Measurements from ENCODE around the gene GPATCH4. TPM values are rescaled to one million over a fixed set of nuclear protein-coding genes. Genes with fewer than 3 reads are reported as not detected.

GPATCH4 gene
- total RNA-seq, 1 experiment from 2014 or later, result 37.3 TPM

- Histone ChIP-seq H3K9me3 (ENCODE audit: low read length) (no peaks in the 10 kb centered on the region), H3K9ac (ENCODE audit: low read length) (no peak overlapping the region), H3K79me2 (ENCODE audit: low read length) (no peaks in the 10 kb centered on the region), H3K4me3 (ENCODE audit: low read length) (no peak overlapping the region), H3K4me1 (ENCODE audit: insufficient read depth, low read length) (no peaks in the 10 kb centered on the region), H3K4me2 (ENCODE audit: low read length) (no peak overlapping the region), H3K36me3 (ENCODE audit: low read depth, low read length) (no peaks in the 10 kb centered on the region), H2AFZ (ENCODE audit: low read length) (no peak overlapping the region), H3K9me2 (replicated peaks; ENCODE audit: low read length) (no peaks in the 10 kb centered on the region), H4K20me1 (ENCODE audit: low read length) (no peaks in the 10 kb centered on the region), H3K27ac (ENCODE audit: low read length) (no peak overlapping the region), H3F3A (ENCODE audit: low read length, unreplicated experiment) (no peaks in the 10 kb centered on the region), H3K27me3 (ENCODE audit: low read length) (no peaks in the 10 kb centered on the region)
- no TSS peak for BruUV-seq (replicated peaks)
- ATAC-seq (no peak), DNase-seq (no peak)
- POLR2A ChIA-PET (ENCODE audit: unreplicated experiment), result no interaction called here
- TF ChIP-seq EZH2 (IDR thresholded peaks at IDR 0.05; ENCODE audit: low read length, unreplicated experiment) (no peak), EZH2phosphoT487 (IDR thresholded peaks at IDR 0.05; ENCODE audit: borderline replicate concordance, low read length) (no peak)
- intact Hi-C loops (cut with micrococcal nuclease), result no loop called here
- CTCF ChIA-PET, result interaction anchor here (0.9 to 1.6 kb wide), 3 partner anchors 11 to 22 kb away, joined by 3 read pairs; no protein-coding TSS in a partner anchor
Observed at GRCh38 chr1:156648496-156648895, 47.2 kb upstream of the GPATCH4 start.

- Histone ChIP-seq H3K4me1 (ENCODE audit: insufficient read depth, low read length) (no peaks in the 10 kb centered on the region), H3K9ac (ENCODE audit: low read length) (no peak overlapping the region), H3K79me2 (ENCODE audit: low read length) (no peaks in the 10 kb centered on the region), H3K27me3 (ENCODE audit: low read length) (peaks cover 3% of the 10 kb centered on the region), H3K9me3 (ENCODE audit: low read length) (no peaks in the 10 kb centered on the region), H4K20me1 (ENCODE audit: low read length) (no peaks in the 10 kb centered on the region), H3K36me3 (ENCODE audit: low read depth, low read length) (no peaks in the 10 kb centered on the region), H3K4me2 (ENCODE audit: low read length) (no peak overlapping the region), H3K9me2 (replicated peaks; ENCODE audit: low read length) (no peaks in the 10 kb centered on the region), H3K4me3 (ENCODE audit: low read length) (no peak overlapping the region), H3K27ac (ENCODE audit: low read length) (no peak overlapping the region), H2AFZ (ENCODE audit: low read length) (no peak overlapping the region), H3F3A (ENCODE audit: low read length, unreplicated experiment) (no peaks in the 10 kb centered on the region)
- TF ChIP-seq CTCF (conservative IDR thresholded peaks at IDR 0.05; ENCODE audit: low read depth, low read length), result no peak
- TF ChIP-seq EZH2 (IDR thresholded peaks at IDR 0.05; ENCODE audit: low read length, unreplicated experiment), result no peak
- TF ChIP-seq EZH2phosphoT487 (IDR thresholded peaks at IDR 0.05; ENCODE audit: borderline replicate concordance, low read length), result no peak
- CTCF ChIA-PET, result no interaction called here
- intact Hi-C loops (cut with micrococcal nuclease), result no loop called here
- DNase-seq (no peak), ATAC-seq (no peak)
- POLR2A ChIA-PET (ENCODE audit: unreplicated experiment), result no interaction called here
- no TSS peak for BruUV-seq (replicated peaks)
Observed at GRCh38 chr1:156647351-156647750, 46.1 kb upstream of the GPATCH4 start.

- ChIA-PET CTCF (no interaction called here), POLR2A (ENCODE audit: unreplicated experiment) (no interaction called here)
- TF ChIP-seq EZH2 (IDR thresholded peaks at IDR 0.05; ENCODE audit: low read length, unreplicated experiment), result no peak
- no peak for TF ChIP-seq CTCF (conservative IDR thresholded peaks at IDR 0.05; ENCODE audit: low read depth, low read length)
- no peak for TF ChIP-seq EZH2phosphoT487 (IDR thresholded peaks at IDR 0.05; ENCODE audit: borderline replicate concordance, low read length)
- Histone ChIP-seq H3K79me2 (ENCODE audit: low read length) (no peaks in the 10 kb centered on the region), H3K9me2 (replicated peaks; ENCODE audit: low read length) (no peaks in the 10 kb centered on the region), H3K27ac (ENCODE audit: low read length) (no peak overlapping the region), H3K4me1 (ENCODE audit: insufficient read depth, low read length) (no peaks in the 10 kb centered on the region), H3K9ac (ENCODE audit: low read length) (no peak overlapping the region), H3F3A (ENCODE audit: low read length, unreplicated experiment) (no peaks in the 10 kb centered on the region), H3K36me3 (ENCODE audit: low read depth, low read length) (no peaks in the 10 kb centered on the region), H4K20me1 (ENCODE audit: low read length) (no peaks in the 10 kb centered on the region), H3K4me2 (ENCODE audit: low read length) (no peak overlapping the region), H3K9me3 (ENCODE audit: low read length) (no peaks in the 10 kb centered on the region), H3K27me3 (ENCODE audit: low read length) (peaks cover 8% of the 10 kb centered on the region), H2AFZ (ENCODE audit: low read length) (no peak overlapping the region), H3K4me3 (ENCODE audit: low read length) (no peak overlapping the region)
- ATAC-seq (no peak), DNase-seq (no peak)
- intact Hi-C loops (cut with micrococcal nuclease), result no loop called here
- no TSS peak for BruUV-seq (replicated peaks)
Observed at GRCh38 chr1:156646738-156647211, 45.5 kb upstream of the GPATCH4 start.

Measured in PC-3 (cell line).